HEK293 (cell line): ENCODE data around the gene CADPS.

Source experiments
- CTCF ChIA-PET: fragments of 350-600 bp; formaldehyde crosslinking; extraction: SDS; loops from one replicate; lab custom pipeline; 2021; ENCODE audit warnings: antibody characterized with exemption; lab: Yijun Ruan, JAX
- POLR2A ChIA-PET: fragments of 300-600 bp; formaldehyde crosslinking; extraction: SDS; loops from one replicate; lab custom pipeline; 2020; ENCODE audit warnings: antibody characterized with exemption, inconsistent platforms; lab: Yijun Ruan, JAX
- H3K27ac ChIP-seq: fragments of 200-500 bp; sonication (Bioruptor generic); 2 replicates; pipeline ENCODE4 v1.5.1; 2014; ENCODE audit warnings: low read depth, low read length, control low read depth, inconsistent platforms; ENCODE audit errors: extremely low read depth
- H3K36me3 ChIP-seq, 2 experiments: fragments of 200-500 bp in 1 of 2; sonication (Bioruptor generic) in 1 of 2; 1 replicate in 1 of 2; 2 replicates in 1 of 2; pipeline ENCODE4 v1.5.1; 2014 to 2017; ENCODE audit warnings: inconsistent platforms in 2 of 2, low read length in 2 of 2; ENCODE audit not compliant: control insufficient read depth in 2 of 2, insufficient read depth in 1 of 2
- H3K4me1 ChIP-seq: fragments of 200-500 bp; sonication (Bioruptor generic); 2 replicates; pipeline ENCODE4 v1.5.1; 2014; ENCODE audit warnings: mild to moderate bottlenecking, low read length, inconsistent platforms; ENCODE audit not compliant: control insufficient read depth, insufficient read depth
- H3K4me3 ChIP-seq: 2 replicates; pipeline ENCODE4 v1.5.1; 2011; ENCODE audit warnings: low read depth, mild to moderate bottlenecking, control low read depth, low read length, moderate library complexity
- H3K9me3 ChIP-seq: fragments of 200-500 bp; sonication (Bioruptor generic); 2 replicates; pipeline ENCODE4 v1.5.1; 2014; ENCODE audit warnings: low read depth, low read length, inconsistent platforms; ENCODE audit not compliant: control insufficient read depth, insufficient read depth
- GLI4 ChIP-seq: fragments of 450-650 bp; formaldehyde crosslinking; IDR thresholded peaks from 2 replicates; pipeline ENCODE4 v1.5.1; 2016; ENCODE audit warnings: missing biosample characterization, missing genetic modification characterization
- ZBTB48 ChIP-seq: fragments of 450-650 bp; formaldehyde crosslinking; IDR thresholded peaks from 2 replicates; pipeline ENCODE4 v1.5.1; 2016; ENCODE audit warnings: missing biosample characterization, missing genetic modification characterization
- ZNF174 ChIP-seq: fragments of 450-650 bp; formaldehyde crosslinking; IDR thresholded peaks from 2 replicates; pipeline ENCODE4 v1.5.0; 2017; ENCODE audit warnings: missing biosample characterization, mild to moderate bottlenecking, missing genetic modification characterization
- ZNF423 ChIP-seq: fragments of 450-650 bp; formaldehyde crosslinking; IDR thresholded peaks from 2 replicates; pipeline ENCODE4 v1.5.1; 2016; ENCODE audit warnings: missing biosample characterization, missing genetic modification characterization
- ZNF529 ChIP-seq: fragments of 450-650 bp; formaldehyde crosslinking; IDR thresholded peaks from 2 replicates; pipeline ENCODE4 v1.5.1; 2017; ENCODE audit warnings: missing genetic modification characterization, missing biosample characterization; ENCODE audit not compliant: insufficient replicate concordance
- ZNF660 ChIP-seq: fragments of 450-650 bp; IDR thresholded peaks from 2 replicates; pipeline ENCODE4 v1.5.1; 2018; ENCODE audit warnings: missing biosample characterization, mild to moderate bottlenecking, missing genetic modification characterization
- ZNF785 ChIP-seq: fragments of 450-650 bp; formaldehyde crosslinking; IDR thresholded peaks from 2 replicates; pipeline ENCODE4 v1.5.1; 2016; ENCODE audit warnings: missing biosample characterization, missing genetic modification characterization
- ZNF792 ChIP-seq: fragments of 450-650 bp; formaldehyde crosslinking; IDR thresholded peaks from 2 replicates; pipeline ENCODE4 v1.5.1; 2016; ENCODE audit warnings: missing biosample characterization, missing genetic modification characterization
- ZSCAN16 ChIP-seq: fragments of 450-650 bp; formaldehyde crosslinking; IDR thresholded peaks from 2 replicates; pipeline ENCODE4 v1.5.1; 2016; ENCODE audit warnings: missing biosample characterization, missing genetic modification characterization
- TF ChIP-seq, protein P1 (sequence below): fragments of 450-650 bp; formaldehyde crosslinking; IDR thresholded peaks from 2 replicates; pipeline ENCODE4 v1.5.1; 2016; ENCODE audit warnings: missing biosample characterization, missing genetic modification characterization
- TF ChIP-seq, protein P2 (sequence below): fragments of 450-650 bp; formaldehyde crosslinking; IDR thresholded peaks from 2 replicates; pipeline ENCODE4 v1.5.1; 2016; ENCODE audit warnings: missing biosample characterization, missing genetic modification characterization
- TF ChIP-seq, protein P3 (sequence below): fragments of 450-650 bp; formaldehyde crosslinking; IDR thresholded peaks from 2 replicates; pipeline ENCODE4 v1.5.1; 2016; ENCODE audit warnings: missing biosample characterization, missing genetic modification characterization, borderline replicate concordance
- TF ChIP-seq, protein P4 (sequence below): fragments of 450-650 bp; formaldehyde crosslinking; conservative IDR thresholded peaks from 2 replicates; pipeline ENCODE4 v1.5.1; 2016; ENCODE audit warnings: low read depth, missing biosample characterization, missing genetic modification characterization
- TF ChIP-seq, protein P5 (sequence below): fragments of 450-650 bp; formaldehyde crosslinking; conservative IDR thresholded peaks from 2 replicates; pipeline ENCODE4 v1.5.1; 2016; ENCODE audit warnings: low read depth, missing biosample characterization, missing genetic modification characterization

The CADPS gene

DNA sequence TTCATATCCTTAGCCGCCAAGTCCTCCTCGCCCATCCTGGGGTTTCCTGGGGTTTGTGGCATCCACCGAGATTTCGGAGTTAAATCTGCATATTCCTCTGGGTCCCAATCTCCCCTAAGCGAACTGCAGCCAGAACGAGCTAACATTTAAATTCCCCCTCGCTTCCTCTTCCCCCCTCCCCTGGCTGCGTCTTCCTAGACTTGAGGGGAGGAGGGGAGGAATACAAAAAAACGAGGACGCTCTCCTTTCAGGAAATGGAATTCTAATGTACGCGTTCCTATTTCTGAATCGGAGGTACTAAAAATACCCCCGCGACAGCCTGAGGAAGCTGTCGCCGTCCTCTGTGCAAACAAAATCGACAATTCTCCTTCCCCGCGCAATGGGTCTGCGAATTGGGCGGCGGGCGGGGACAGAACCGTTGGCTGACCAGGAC lies 507.4 kb downstream of the CADPS start (continued):
- TF ChIP-seq, protein P1, sequence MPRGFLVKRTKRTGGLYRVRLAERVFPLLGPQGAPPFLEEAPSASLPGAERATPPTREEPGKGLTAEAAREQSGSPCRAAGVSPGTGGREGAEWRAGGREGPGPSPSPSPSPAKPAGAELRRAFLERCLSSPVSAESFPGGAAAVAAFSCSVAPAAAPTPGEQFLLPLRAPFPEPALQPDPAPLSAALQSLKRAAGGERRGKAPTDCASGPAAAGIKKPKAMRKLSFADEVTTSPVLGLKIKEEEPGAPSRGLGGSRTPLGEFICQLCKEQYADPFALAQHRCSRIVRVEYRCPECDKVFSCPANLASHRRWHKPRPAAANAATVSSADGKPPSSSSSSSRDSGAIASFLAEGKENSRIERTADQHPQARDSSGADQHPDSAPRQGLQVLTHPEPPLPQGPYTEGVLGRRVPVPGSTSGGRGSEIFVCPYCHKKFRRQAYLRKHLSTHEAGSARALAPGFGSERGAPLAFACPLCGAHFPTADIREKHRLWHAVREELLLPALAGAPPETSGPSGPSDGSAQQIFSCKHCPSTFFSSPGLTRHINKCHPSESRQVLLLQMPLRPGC (tag by site-specific recombination) = no peak
- TF ChIP-seq ZNF660 (tag by site-specific recombination) = no peak
- TF ChIP-seq, protein P2, sequence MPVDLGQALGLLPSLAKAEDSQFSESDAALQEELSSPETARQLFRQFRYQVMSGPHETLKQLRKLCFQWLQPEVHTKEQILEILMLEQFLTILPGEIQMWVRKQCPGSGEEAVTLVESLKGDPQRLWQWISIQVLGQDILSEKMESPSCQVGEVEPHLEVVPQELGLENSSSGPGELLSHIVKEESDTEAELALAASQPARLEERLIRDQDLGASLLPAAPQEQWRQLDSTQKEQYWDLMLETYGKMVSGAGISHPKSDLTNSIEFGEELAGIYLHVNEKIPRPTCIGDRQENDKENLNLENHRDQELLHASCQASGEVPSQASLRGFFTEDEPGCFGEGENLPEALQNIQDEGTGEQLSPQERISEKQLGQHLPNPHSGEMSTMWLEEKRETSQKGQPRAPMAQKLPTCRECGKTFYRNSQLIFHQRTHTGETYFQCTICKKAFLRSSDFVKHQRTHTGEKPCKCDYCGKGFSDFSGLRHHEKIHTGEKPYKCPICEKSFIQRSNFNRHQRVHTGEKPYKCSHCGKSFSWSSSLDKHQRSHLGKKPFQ (tag by site-specific recombination) = no peak
- TF ChIP-seq, protein P3, sequence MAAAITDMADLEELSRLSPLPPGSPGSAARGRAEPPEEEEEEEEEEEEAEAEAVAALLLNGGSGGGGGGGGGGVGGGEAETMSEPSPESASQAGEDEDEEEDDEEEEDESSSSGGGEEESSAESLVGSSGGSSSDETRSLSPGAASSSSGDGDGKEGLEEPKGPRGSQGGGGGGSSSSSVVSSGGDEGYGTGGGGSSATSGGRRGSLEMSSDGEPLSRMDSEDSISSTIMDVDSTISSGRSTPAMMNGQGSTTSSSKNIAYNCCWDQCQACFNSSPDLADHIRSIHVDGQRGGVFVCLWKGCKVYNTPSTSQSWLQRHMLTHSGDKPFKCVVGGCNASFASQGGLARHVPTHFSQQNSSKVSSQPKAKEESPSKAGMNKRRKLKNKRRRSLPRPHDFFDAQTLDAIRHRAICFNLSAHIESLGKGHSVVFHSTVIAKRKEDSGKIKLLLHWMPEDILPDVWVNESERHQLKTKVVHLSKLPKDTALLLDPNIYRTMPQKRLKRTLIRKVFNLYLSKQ (tag by site-specific recombination) = no peak
- TF ChIP-seq, protein P4, sequence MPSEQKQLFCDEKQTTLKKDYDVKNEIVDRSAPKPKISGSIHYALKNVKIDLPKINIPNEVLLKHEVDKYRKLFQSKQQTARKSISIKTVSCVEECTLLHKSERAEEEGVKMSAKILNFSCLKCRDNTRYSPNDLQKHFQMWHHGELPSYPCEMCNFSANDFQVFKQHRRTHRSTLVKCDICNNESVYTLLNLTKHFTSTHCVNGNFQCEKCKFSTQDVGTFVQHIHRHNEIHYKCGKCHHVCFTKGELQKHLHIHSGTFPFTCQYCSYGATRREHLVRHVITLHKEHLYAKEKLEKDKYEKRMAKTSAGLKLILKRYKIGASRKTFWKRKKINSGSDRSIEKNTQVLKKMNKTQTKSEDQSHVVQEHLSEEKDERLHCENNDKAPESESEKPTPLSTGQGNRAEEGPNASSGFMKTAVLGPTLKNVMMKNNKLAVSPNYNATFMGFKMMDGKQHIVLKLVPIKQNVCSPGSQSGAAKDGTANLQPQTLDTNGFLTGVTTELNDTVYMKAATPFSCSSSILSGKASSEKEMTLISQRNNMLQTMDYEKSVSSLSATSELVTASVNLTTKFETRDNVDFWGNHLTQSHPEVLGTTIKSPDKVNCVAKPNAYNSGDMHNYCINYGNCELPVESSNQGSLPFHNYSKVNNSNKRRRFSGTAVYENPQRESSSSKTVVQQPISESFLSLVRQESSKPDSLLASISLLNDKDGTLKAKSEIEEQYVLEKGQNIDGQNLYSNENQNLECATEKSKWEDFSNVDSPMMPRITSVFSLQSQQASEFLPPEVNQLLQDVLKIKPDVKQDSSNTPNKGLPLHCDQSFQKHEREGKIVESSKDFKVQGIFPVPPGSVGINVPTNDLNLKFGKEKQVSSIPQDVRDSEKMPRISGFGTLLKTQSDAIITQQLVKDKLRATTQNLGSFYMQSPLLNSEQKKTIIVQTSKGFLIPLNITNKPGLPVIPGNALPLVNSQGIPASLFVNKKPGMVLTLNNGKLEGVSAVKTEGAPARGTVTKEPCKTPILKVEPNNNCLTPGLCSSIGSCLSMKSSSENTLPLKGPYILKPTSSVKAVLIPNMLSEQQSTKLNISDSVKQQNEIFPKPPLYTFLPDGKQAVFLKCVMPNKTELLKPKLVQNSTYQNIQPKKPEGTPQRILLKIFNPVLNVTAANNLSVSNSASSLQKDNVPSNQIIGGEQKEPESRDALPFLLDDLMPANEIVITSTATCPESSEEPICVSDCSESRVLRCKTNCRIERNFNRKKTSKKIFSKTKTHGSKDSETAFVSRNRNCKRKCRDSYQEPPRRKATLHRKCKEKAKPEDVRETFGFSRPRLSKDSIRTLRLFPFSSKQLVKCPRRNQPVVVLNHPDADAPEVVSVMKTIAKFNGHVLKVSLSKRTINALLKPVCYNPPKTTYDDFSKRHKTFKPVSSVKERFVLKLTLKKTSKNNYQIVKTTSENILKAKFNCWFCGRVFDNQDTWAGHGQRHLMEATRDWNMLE = no peak

DNA sequence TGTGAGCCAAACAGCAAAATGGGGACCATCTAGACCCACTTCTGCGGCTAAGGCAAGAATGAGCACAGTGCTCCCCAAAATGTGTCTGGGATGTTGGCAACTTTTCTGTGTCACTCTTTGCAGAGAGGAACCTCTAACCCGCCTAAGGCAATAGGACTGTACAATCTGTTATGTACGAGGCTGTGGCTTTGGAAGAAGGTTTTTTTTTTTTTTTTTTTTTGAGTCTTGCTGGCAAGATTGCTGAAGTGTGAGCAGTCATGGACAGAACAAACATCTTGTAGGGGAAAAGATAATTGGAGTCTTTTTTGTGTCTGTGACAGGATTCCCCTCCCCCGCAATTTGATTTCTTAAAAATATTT lies 509.1 kb downstream of the CADPS start:
- Histone ChIP-seq H3K4me3 (no peak overlapping the region), H3K9me3 (no peaks in the 10 kb centered on the region), H3K27ac (no peak overlapping the region), H3K4me1 (no peaks in the 10 kb centered on the region), H3K36me3 (no peaks in the 10 kb centered on the region)
- ChIA-PET CTCF (no interaction called here), POLR2A (no interaction called here)
- TF ChIP-seq ZNF785 = no peak
- TF ChIP-seq ZSCAN16 (tag by site-specific recombination) = no peak
- no peak for TF ChIP-seq ZNF423 (tag by site-specific recombination)
- no peak for TF ChIP-seq ZBTB48 (tag by site-specific recombination)
- no peak for TF ChIP-seq ZNF174 (tag by site-specific recombination)
- no peak for TF ChIP-seq ZNF792 (tag by site-specific recombination)
- TF ChIP-seq, protein P5, sequence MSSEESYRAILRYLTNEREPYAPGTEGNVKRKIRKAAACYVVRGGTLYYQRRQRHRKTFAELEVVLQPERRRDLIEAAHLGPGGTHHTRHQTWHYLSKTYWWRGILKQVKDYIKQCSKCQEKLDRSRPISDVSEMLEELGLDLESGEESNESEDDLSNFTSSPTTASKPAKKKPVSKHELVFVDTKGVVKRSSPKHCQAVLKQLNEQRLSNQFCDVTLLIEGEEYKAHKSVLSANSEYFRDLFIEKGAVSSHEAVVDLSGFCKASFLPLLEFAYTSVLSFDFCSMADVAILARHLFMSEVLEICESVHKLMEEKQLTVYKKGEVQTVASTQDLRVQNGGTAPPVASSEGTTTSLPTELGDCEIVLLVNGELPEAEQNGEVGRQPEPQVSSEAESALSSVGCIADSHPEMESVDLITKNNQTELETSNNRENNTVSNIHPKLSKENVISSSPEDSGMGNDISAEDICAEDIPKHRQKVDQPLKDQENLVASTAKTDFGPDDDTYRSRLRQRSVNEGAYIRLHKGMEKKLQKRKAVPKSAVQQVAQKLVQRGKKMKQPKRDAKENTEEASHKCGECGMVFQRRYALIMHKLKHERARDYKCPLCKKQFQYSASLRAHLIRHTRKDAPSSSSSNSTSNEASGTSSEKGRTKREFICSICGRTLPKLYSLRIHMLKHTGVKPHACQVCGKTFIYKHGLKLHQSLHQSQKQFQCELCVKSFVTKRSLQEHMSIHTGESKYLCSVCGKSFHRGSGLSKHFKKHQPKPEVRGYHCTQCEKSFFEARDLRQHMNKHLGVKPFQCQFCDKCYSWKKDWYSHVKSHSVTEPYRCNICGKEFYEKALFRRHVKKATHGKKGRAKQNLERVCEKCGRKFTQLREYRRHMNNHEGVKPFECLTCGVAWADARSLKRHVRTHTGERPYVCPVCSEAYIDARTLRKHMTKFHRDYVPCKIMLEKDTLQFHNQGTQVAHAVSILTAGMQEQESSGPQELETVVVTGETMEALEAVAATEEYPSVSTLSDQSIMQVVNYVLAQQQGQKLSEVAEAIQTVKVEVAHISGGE (tag by site-specific recombination) = no peak
- TF ChIP-seq, protein P1 (tag by site-specific recombination) = no peak
- TF ChIP-seq GLI4 (tag by site-specific recombination) = no peak
- no peak for TF ChIP-seq ZNF529
